ENCODE results near the gene NFATC3. TPM values are rescaled to one million over a fixed set of nuclear protein-coding genes. Genes with fewer than 3 reads are reported as not detected.

NFATC3 gene
- total and polyA plus RNA-seq, 2 of the 8 experiments (the other 6 are each of a cell fraction or from before 2014, with no cell fraction given): 17.6 to 34.5 TPM

GRCh38 chr16:68235108-68235886 lies 150.1 kb downstream of the NFATC3 start (continued):
- no peak for TF ChIP-seq NRF1 (IDR thresholded peaks at IDR 0.05; ENCODE audit: low read depth, low read length)

Data from H1 (cell line).